Aorta (tissue), 5 donors: ENCODE measurements around the gene PARD6G. TPM values are rescaled to one million over a fixed set of nuclear protein-coding genes. Genes with fewer than 3 reads are reported as not detected.
A peak's percentile ranks its signal among the peaks of the same experiment; 100 is the strongest.

Experiments
- ATAC-seq: fragments of 200-7000 bp; cut with Tn5 transposase; one replicate; pipeline ENCODE4 v1.9.1; 2022; ENCODE audit warnings: moderate library complexity; ENCODE audit not compliant: low FRiP score
- DNase-seq, 2 donors: peaks; one replicate each; pipeline ENCODE4 v3.0.0-alpha.2; 2020
- H3K27ac ChIP-seq, 2 donors: one replicate each; pipeline ENCODE4 v1.5.1; 2013; ENCODE audit warnings: low read length in 2 of 2, mild to moderate bottlenecking in 2 of 2, moderate library complexity in 2 of 2, control low read depth in 1 of 2, inconsistent platforms in 1 of 2, low read depth in 1 of 2
- H3K27me3 ChIP-seq, 2 donors: one replicate each; pipeline ENCODE4 v1.6.1; 2013; ENCODE audit warnings: control low read depth in 1 of 2, low read length in 1 of 2, mild to moderate bottlenecking in 1 of 2, moderate library complexity in 1 of 2; ENCODE audit not compliant: insufficient read depth in 2 of 2, control insufficient read depth in 1 of 2
- H3K36me3 ChIP-seq, 2 donors: one replicate each; pipeline ENCODE4 v1.6.1; 2013; ENCODE audit warnings: control low read depth in 1 of 2, low read length in 1 of 2, mild to moderate bottlenecking in 1 of 2; ENCODE audit not compliant: insufficient read depth in 2 of 2, control insufficient read depth in 1 of 2
- H3K4me1 ChIP-seq, 2 donors: one replicate each; pipeline ENCODE4 v1.6.1; 2013; ENCODE audit warnings: low read length in 2 of 2, control low read depth in 1 of 2, mild to moderate bottlenecking in 1 of 2, moderate library complexity in 1 of 2; ENCODE audit not compliant: insufficient read depth in 2 of 2, control insufficient read depth in 1 of 2
- H3K4me3 ChIP-seq, 2 donors: one replicate each; pipeline ENCODE4 v1.5.1; 2013; ENCODE audit warnings: low read length in 2 of 2, control low read depth in 1 of 2, mild to moderate bottlenecking in 1 of 2
- H3K9me3 ChIP-seq: one replicate; pipeline ENCODE4 v1.6.1; 2013; ENCODE audit warnings: mild to moderate bottlenecking, low read length; ENCODE audit not compliant: control insufficient read depth
- WGBS, 2 donors: extraction: QIAGEN DNeasy Blood & Tissue Kit; methylation state at CpG; one replicate each; pipeline ENCODE4 v1.1.7; 2013; 5-methylcytosine and 5-hydroxymethylcytosine counted together
- intact Hi-C, 2 donors: fragments of 100-400 bp; cut with DNase I; formaldehyde crosslinking; loops; one replicate each; pipeline versions ENCODE4 v1.14.2 to v1.15.0; 2022
- polyA plus RNA-seq, 2 donors: library from polyadenylated mRNA; stranded (reverse); fragments of 200-250 nt; gene quantifications; one replicate each; pipeline ENCODE4 v1.2.3, GENCODE V29; 2013
- total RNA-seq, 2 donors: library from RNA; stranded (reverse); fragmentation: NEBNext Ultra II Directional; extraction: Animal tissue kit (Norgen Biotek cat#: 25700); gene quantifications; one replicate each; pipeline ENCODE4 v1.2.1, GENCODE V29; 2021
- donor health status: healthy with polysubstance abuse.
- donor health status: Bipolar disorder and iron deficiency.
- donor health status: DM: no; HTN: no; CAD: no.
- donor health status: DM: no; HTN: no; CAD: no.
- donor health status: DM: yes; HTN: yes; CAD: no.

The PARD6G gene
- total and polyA plus RNA-seq, 4 donors: 0.38 to 4.1 (median 2.8) TPM

- no peak overlapping the region for H3K4me3 ChIP-seq
- WGBS, 2 donors: 94 to 98% methylated on average over 10 of the region's 10 CpGs
- DNase-seq (peak in 1 of 2 donors; percentile 24), ATAC-seq (no peak)
- intact Hi-C loops: no loop called here
- H3K9me3 ChIP-seq: no peaks in the 10 kb centered on the region
- H3K4me1 ChIP-seq: no peaks in the 10 kb centered on the region
- no peaks in the 10 kb centered on the region for H3K27me3 ChIP-seq
- no peak overlapping the region for H3K27ac ChIP-seq
- no peaks in the 10 kb centered on the region for H3K36me3 ChIP-seq
These were observed 74.3 kb downstream of the PARD6G start for GRCh38 chr18:80173060-80173459.

- H3K36me3 ChIP-seq: no peaks in the 10 kb centered on the region
- intact Hi-C loops: no loop called here
- no peaks in the 10 kb centered on the region for H3K27me3 ChIP-seq
- DNase-seq: no peak
- no peaks in the 10 kb centered on the region for H3K9me3 ChIP-seq
- WGBS, 2 donors: 85 to 89% methylated on average over 4 of the region's 4 CpGs
- no peak overlapping the region for H3K27ac ChIP-seq
- H3K4me1 ChIP-seq: no peaks in the 10 kb centered on the region
- no peak overlapping the region for H3K4me3 ChIP-seq
- no peak for ATAC-seq
These were observed 75.3 kb downstream of the PARD6G start for GRCh38 chr18:80172056-80172455.

GRCh38 chr18:80171054-80171872 lies 76.1 kb downstream of the PARD6G start:
- Histone ChIP-seq H3K27ac (no peak overlapping the region), H3K9me3 (no peaks in the 10 kb centered on the region), H3K27me3 (no peaks in the 10 kb centered on the region), H3K36me3 (no peaks in the 10 kb centered on the region), H3K4me1 (no peaks in the 10 kb centered on the region), H3K4me3 (no peak overlapping the region)
- ATAC-seq: peak; percentile 68
- intact Hi-C loops: no loop called here
- DNase-seq: peak; percentile 73 to 90
- 16 to 18% methylated on average over 23 of the region's 23 CpGs for WGBS, 2 donors

- no peak overlapping the region for H3K4me3 ChIP-seq
- intact Hi-C loops: no loop called here
- peak in 1 of 2 donors; percentile 55 for DNase-seq
These were observed 76.8 kb downstream of the PARD6G start for GRCh38 chr18:80170395-80171053.

GRCh38 chr18:80169607-80170006 lies 77.7 kb downstream of the PARD6G start:
- no peaks in the 10 kb centered on the region for H3K27me3 ChIP-seq
- intact Hi-C loops: no loop called here
- no peaks in the 10 kb centered on the region for H3K9me3 ChIP-seq
- H3K36me3 ChIP-seq: no peaks in the 10 kb centered on the region
- ATAC-seq (no peak), DNase-seq (no peak)
- H3K4me3 ChIP-seq: no peak overlapping the region
- no peak overlapping the region for H3K27ac ChIP-seq
- H3K4me1 ChIP-seq: no peaks in the 10 kb centered on the region
- 90 to 96% methylated on average over 17 of the region's 17 CpGs for WGBS, 2 donors

More at GRCh38 chr18:80170395-80171053, 76.8 kb downstream of the PARD6G start:
- 77 to 79% methylated on average over 7 of the region's 7 CpGs for WGBS, 2 donors
- Histone ChIP-seq H3K4me1 (no peaks in the 10 kb centered on the region), H3K9me3 (no peaks in the 10 kb centered on the region), H3K27ac (no peak overlapping the region), H3K27me3 (no peaks in the 10 kb centered on the region), H3K36me3 (no peaks in the 10 kb centered on the region)
- ATAC-seq: no peak

- intact Hi-C loops: no loop called here
- ATAC-seq (no peak), DNase-seq (peak in 1 of 2 donors; percentile 63)
- WGBS, 2 donors: 94% methylated on average over 15 of the region's 15 CpGs
- Histone ChIP-seq H3K4me3 (no peak overlapping the region), H3K36me3 (no peaks in the 10 kb centered on the region), H3K9me3 (no peaks in the 10 kb centered on the region), H3K4me1 (no peaks in the 10 kb centered on the region), H3K27me3 (no peaks in the 10 kb centered on the region), H3K27ac (no peak overlapping the region)
These were observed 78.3 kb downstream of the PARD6G start for GRCh38 chr18:80168982-80169381.

GRCh38 chr18:80168346-80168745 lies 79.0 kb downstream of the PARD6G start:
- Histone ChIP-seq H3K27me3 (no peaks in the 10 kb centered on the region), H3K4me3 (no peak overlapping the region), H3K36me3 (no peaks in the 10 kb centered on the region), H3K4me1 (no peaks in the 10 kb centered on the region), H3K27ac (no peak overlapping the region), H3K9me3 (no peaks in the 10 kb centered on the region)
- intact Hi-C loops: no loop called here
- DNase-seq: no peak
- WGBS, 2 donors: 93 to 94% methylated on average over 2 of the region's 2 CpGs
- no peak for ATAC-seq

GRCh38 chr18:80167931-80168330 lies 79.4 kb downstream of the PARD6G start:
- no peak for ATAC-seq
- DNase-seq: no peak

GRCh38 chr18:80167331-80167730 lies 80.0 kb downstream of the PARD6G start:
- no peaks in the 10 kb centered on the region for H3K27me3 ChIP-seq
- no peaks in the 10 kb centered on the region for H3K4me1 ChIP-seq
- H3K27ac ChIP-seq: no peak overlapping the region
- intact Hi-C loops: no loop called here
- H3K36me3 ChIP-seq: no peaks in the 10 kb centered on the region
- DNase-seq (no peak), ATAC-seq (no peak)
- H3K4me3 ChIP-seq: no peak overlapping the region
- H3K9me3 ChIP-seq: no peaks in the 10 kb centered on the region
- 88 to 91% methylated on average over 9 of the region's 9 CpGs for WGBS, 2 donors

More at GRCh38 chr18:80167931-80168330, 79.4 kb downstream of the PARD6G start:
- no peaks in the 10 kb centered on the region for H3K36me3 ChIP-seq
- 73 to 80% methylated on average over 13 of the region's 13 CpGs for WGBS, 2 donors
- H3K27me3 ChIP-seq: no peaks in the 10 kb centered on the region
- no peaks in the 10 kb centered on the region for H3K9me3 ChIP-seq
- intact Hi-C loops: no loop called here
- no peaks in the 10 kb centered on the region for H3K4me1 ChIP-seq
- H3K4me3 ChIP-seq: no peak overlapping the region
- H3K27ac ChIP-seq: no peak overlapping the region
